SJSA1 (cell line): ENCODE results near the gene TP53I11. TPM values are rescaled to one million over a fixed set of nuclear protein-coding genes. Genes with fewer than 3 reads are reported as not detected.

Source experiments
- DNase-seq, 2 experiments: peaks; one replicate each; pipeline ENCODE4 v3.0.0-alpha.2; 2015 to 2020; ENCODE audit warnings: low spot score in 2 of 2, low read depth in 1 of 2
- H3K27ac ChIP-seq: fragments of 250-450 bp; sonication (Bioruptor Pico); 2 replicates; pipeline ENCODE4 v1.5.1; 2020; ENCODE audit warnings: mild to moderate bottlenecking, moderate library complexity
- H3K27me3 ChIP-seq: fragments of 250-450 bp; sonication (Bioruptor Pico); replicated peaks from 2 replicates; pipeline ENCODE4 v1.5.1; 2020; ENCODE audit warnings: mild to moderate bottlenecking, moderate library complexity
- H3K36me3 ChIP-seq: fragments of 250-450 bp; sonication (Bioruptor Pico); 2 replicates; pipeline ENCODE4 v1.5.1; 2020; ENCODE audit warnings: mild to moderate bottlenecking
- H3K4me1 ChIP-seq: fragments of 250-450 bp; sonication (Bioruptor Pico); replicated peaks from 2 replicates; pipeline ENCODE4 v1.6.1; 2021; ENCODE audit warnings: mild to moderate bottlenecking
- H3K4me3 ChIP-seq: fragments of 250-450 bp; sonication (Bioruptor Pico); 2 replicates; pipeline ENCODE4 v1.5.1; 2020; ENCODE audit warnings: mild to moderate bottlenecking
- H3K9me3 ChIP-seq: fragments of 250-450 bp; sonication (Bioruptor Pico); replicated peaks from 2 replicates; pipeline ENCODE4 v1.5.1; 2020; ENCODE audit warnings: mild to moderate bottlenecking
- total RNA-seq: library from RNA; depleted of rRNA; stranded (reverse); fragments of >200 nt; shearing (Covaris generic); gene quantifications from 2 replicates; pipeline ENCODE4 v1.2.3, GENCODE V29; 2014; rRNA removed

TP53I11 gene
- total RNA-seq: 55.3 and 65.0 TPM in 2 replicates

- no peaks in the 10 kb centered on the region for H3K27me3 ChIP-seq
- peaks cover 32% of the 10 kb centered on the region for H3K4me1 ChIP-seq
- DNase-seq: peak; percentile 71 to 89
- no peaks in the 10 kb centered on the region; the same call in 1 of the 2 replicates for H3K9me3 ChIP-seq
- H3K36me3 ChIP-seq: peaks cover 23% of the 10 kb centered on the region
- H3K4me3 ChIP-seq: peak within 1 kb of the TSS; percentile 91
- peak within 1 kb of the TSS; percentile 23 for H3K27ac ChIP-seq
Measured at GRCh38 chr11:44950625-44951476, at the start of gene TP53I11. TP53I11 (minus strand) TSS chr11:44950883; CDS start chr11:44938335, 12,548 bp downstream.

GRCh38 chr11:44999068-44999467 lies 48.4 kb upstream of the TP53I11 start:
- Histone ChIP-seq H3K4me3 (no peak overlapping the region), H3K4me1 (no peaks in the 10 kb centered on the region), H3K36me3 (no peaks in the 10 kb centered on the region), H3K9me3 (no peaks in the 10 kb centered on the region), H3K27ac (no peak overlapping the region), H3K27me3 (peaks cover 19% of the 10 kb centered on the region)
- no peak for DNase-seq

- peaks cover 17% of the 10 kb centered on the region for H3K27me3 ChIP-seq
- H3K4me1 ChIP-seq: no peaks in the 10 kb centered on the region
- no peak overlapping the region for H3K27ac ChIP-seq
- H3K9me3 ChIP-seq: no peaks in the 10 kb centered on the region
- no peaks in the 10 kb centered on the region for H3K36me3 ChIP-seq
- H3K4me3 ChIP-seq: no peak overlapping the region
- no peak for DNase-seq
Measured at GRCh38 chr11:44998051-44998450, 47.4 kb upstream of the TP53I11 start.

- no peak for DNase-seq
- Histone ChIP-seq H3K36me3 (no peaks in the 10 kb centered on the region), H3K4me3 (no peak overlapping the region), H3K9me3 (no peaks in the 10 kb centered on the region), H3K27ac (no peak overlapping the region), H3K27me3 (peaks cover 16% of the 10 kb centered on the region), H3K4me1 (no peaks in the 10 kb centered on the region)
Measured at GRCh38 chr11:44997566-44997965, 46.9 kb upstream of the TP53I11 start.

- no peak overlapping the region for H3K4me3 ChIP-seq
- H3K27me3 ChIP-seq: peaks cover 16% of the 10 kb centered on the region
- H3K36me3 ChIP-seq: no peaks in the 10 kb centered on the region
- no peaks in the 10 kb centered on the region for H3K9me3 ChIP-seq
- H3K27ac ChIP-seq: no peak overlapping the region
- H3K4me1 ChIP-seq: no peaks in the 10 kb centered on the region
- DNase-seq: no peak
Measured at GRCh38 chr11:44994753-44995152, 44.1 kb upstream of the TP53I11 start.

GRCh38 chr11:44993971-44994704 lies 43.5 kb upstream of the TP53I11 start:
- H3K4me3 ChIP-seq: no peak overlapping the region
- peaks cover 16% of the 10 kb centered on the region for H3K27me3 ChIP-seq
- DNase-seq: no peak
- no peaks in the 10 kb centered on the region for H3K4me1 ChIP-seq
- H3K9me3 ChIP-seq: no peaks in the 10 kb centered on the region
- no peaks in the 10 kb centered on the region for H3K36me3 ChIP-seq
- no peak overlapping the region for H3K27ac ChIP-seq

GRCh38 chr11:44992774-44993173 lies 42.1 kb upstream of the TP53I11 start:
- H3K4me1 ChIP-seq: no peaks in the 10 kb centered on the region
- no peak overlapping the region for H3K4me3 ChIP-seq
- DNase-seq: no peak
- no peaks in the 10 kb centered on the region for H3K9me3 ChIP-seq
- H3K36me3 ChIP-seq: no peaks in the 10 kb centered on the region
- no peak overlapping the region for H3K27ac ChIP-seq
- peaks cover 16% of the 10 kb centered on the region for H3K27me3 ChIP-seq

GRCh38 chr11:44992181-44992582 lies 41.5 kb upstream of the TP53I11 start:
- Histone ChIP-seq H3K4me3 (no peak overlapping the region), H3K9me3 (no peaks in the 10 kb centered on the region), H3K36me3 (no peaks in the 10 kb centered on the region), H3K4me1 (no peaks in the 10 kb centered on the region), H3K27me3 (peaks cover 11% of the 10 kb centered on the region), H3K27ac (no peak overlapping the region)
- no peak for DNase-seq

GRCh38 chr11:44990665-44991064 lies 40.0 kb upstream of the TP53I11 start:
- Histone ChIP-seq H3K9me3 (no peaks in the 10 kb centered on the region), H3K27ac (no peak overlapping the region), H3K36me3 (no peaks in the 10 kb centered on the region), H3K4me3 (no peak overlapping the region), H3K4me1 (no peaks in the 10 kb centered on the region), H3K27me3 (peaks cover 10% of the 10 kb centered on the region; the same call in 1 of the 2 replicates)
- no peak for DNase-seq

- no peaks in the 10 kb centered on the region for H3K36me3 ChIP-seq
- no peak overlapping the region for H3K27ac ChIP-seq
- no peaks in the 10 kb centered on the region for H3K9me3 ChIP-seq
- peaks cover 13% of the 10 kb centered on the region; the same call in 1 of the 2 replicates for H3K27me3 ChIP-seq
- H3K4me3 ChIP-seq: no peak overlapping the region
- H3K4me1 ChIP-seq: no peaks in the 10 kb centered on the region
- DNase-seq: no peak
Measured at GRCh38 chr11:44989831-44990566, 39.3 kb upstream of the TP53I11 start.

- no peak overlapping the region for H3K27ac ChIP-seq
- no peaks in the 10 kb centered on the region for H3K36me3 ChIP-seq
- peaks cover 10% of the 10 kb centered on the region; the same call in 1 of the 2 replicates for H3K27me3 ChIP-seq
- no peaks in the 10 kb centered on the region for H3K4me1 ChIP-seq
- peak in 1 of 2 experiments; percentile 41 for DNase-seq
- no peak overlapping the region for H3K4me3 ChIP-seq
- H3K9me3 ChIP-seq: no peaks in the 10 kb centered on the region
Measured at GRCh38 chr11:44988981-44989635, 38.4 kb upstream of the TP53I11 start.

- Histone ChIP-seq H3K36me3 (no peaks in the 10 kb centered on the region), H3K4me3 (no peak overlapping the region), H3K9me3 (no peaks in the 10 kb centered on the region), H3K4me1 (no peaks in the 10 kb centered on the region), H3K27me3 (peaks cover 6% of the 10 kb centered on the region; the same call in 1 of the 2 replicates), H3K27ac (no peak overlapping the region)
- peak in 1 of 2 experiments; percentile 37 for DNase-seq
Measured at GRCh38 chr11:44988111-44988510, 37.4 kb upstream of the TP53I11 start.

GRCh38 chr11:44987506-44987905 lies 36.8 kb upstream of the TP53I11 start:
- H3K27me3 ChIP-seq: peaks cover 3% of the 10 kb centered on the region; the same call in 1 of the 2 replicates
- no peak overlapping the region for H3K4me3 ChIP-seq
- no peaks in the 10 kb centered on the region for H3K9me3 ChIP-seq
- H3K36me3 ChIP-seq: no peaks in the 10 kb centered on the region
- no peaks in the 10 kb centered on the region for H3K4me1 ChIP-seq
- no peak overlapping the region for H3K27ac ChIP-seq
- peak in 1 of 2 experiments; percentile 41 for DNase-seq
